Fibroblast of lung (primary cell): ENCODE measurements around the gene CCDC181. TPM values are rescaled to one million over a fixed set of nuclear protein-coding genes. Genes with fewer than 3 reads are reported as not detected.

ENCODE experiments used
- DNase-seq, 2 donors: peaks; one replicate each; pipeline versions ENCODE4 v3.0.0 to v3.0.0-alpha.2; 2010; ENCODE audit warnings: low read depth in 2 of 2
- H2AFZ ChIP-seq: 2 replicates; pipeline ENCODE4 v1.5.1; 2012; ENCODE audit warnings: low read length, control low read depth, inconsistent platforms
- H3K27ac ChIP-seq: 2 replicates; pipeline ENCODE4 v1.5.1; 2011; ENCODE audit warnings: low read length, control low read depth; ENCODE audit not compliant: insufficient read depth
- H3K27me3 ChIP-seq: 2 replicates; pipeline ENCODE4 v1.5.1; 2011; ENCODE audit warnings: mild to moderate bottlenecking, low read length; ENCODE audit not compliant: control insufficient read depth, insufficient read depth
- H3K36me3 ChIP-seq: 2 replicates; pipeline ENCODE4 v1.5.1; 2011; ENCODE audit warnings: low read length; ENCODE audit not compliant: control insufficient read depth, insufficient read depth
- H3K4me1 ChIP-seq: 2 replicates; pipeline ENCODE4 v1.5.1; 2011; ENCODE audit warnings: low read length; ENCODE audit not compliant: control insufficient read depth, insufficient read depth; ENCODE audit errors: extremely low read depth
- H3K4me2 ChIP-seq: 2 replicates; pipeline ENCODE4 v1.5.1; 2011; ENCODE audit warnings: low read length, control low read depth; ENCODE audit not compliant: insufficient read depth; ENCODE audit errors: extremely low read depth
- H3K4me3 ChIP-seq, 4 experiments: fragments of 200-600 bp in 1 of 4; sonication (generic) in 1 of 4; replicated peaks in 1 of 4; 2 replicates each; pipeline ENCODE4 v1.5.1; 2011 to 2016; ENCODE audit warnings: low read length in 4 of 4, low read depth in 3 of 4, mild to moderate bottlenecking in 3 of 4, control low read depth in 2 of 4, inconsistent platforms in 1 of 4, mixed read lengths in 1 of 4; ENCODE audit not compliant: insufficient read depth in 1 of 4; ENCODE audit errors: control extremely low read depth in 1 of 4
- H3K79me2 ChIP-seq: 2 replicates; pipeline ENCODE4 v1.5.1; 2012; ENCODE audit warnings: mild to moderate bottlenecking, low read length, inconsistent platforms; ENCODE audit not compliant: control insufficient read depth, insufficient read depth
- H3K9ac ChIP-seq: 2 replicates; pipeline ENCODE4 v1.5.1; 2011; ENCODE audit warnings: mild to moderate bottlenecking, low read length, control low read depth; ENCODE audit not compliant: insufficient read depth
- H3K9me3 ChIP-seq: 2 replicates; pipeline ENCODE4 v1.5.1; 2012; ENCODE audit warnings: low read depth, low read length; ENCODE audit not compliant: control insufficient read depth, insufficient read depth
- H4K20me1 ChIP-seq: 2 replicates; pipeline ENCODE4 v1.5.1; 2011; ENCODE audit warnings: low read length; ENCODE audit not compliant: control insufficient read depth, insufficient read depth; ENCODE audit errors: extremely low read depth
- EZH2 ChIP-seq: IDR thresholded peaks from 2 replicates; pipeline ENCODE4 v1.5.1; 2012; ENCODE audit warnings: low read length, control low read depth, mild to moderate bottlenecking; ENCODE audit errors: missing control alignments
- polyA plus RNA-seq, 2 donors: library from polyadenylated mRNA; depleted of rRNA in 1 of 2; stranded (reverse) in 1 of 2; unstranded in 1 of 2; fragments of >200 nt; gene quantifications; 2 replicates each; pipeline ENCODE4 v1.2.1, GENCODE V29; 2011 to 2012; ENCODE audit warnings: missing spikeins in 1 of 2
- total RNA-seq: library from RNA; depleted of rRNA; stranded (reverse); fragments of >200 nt; gene quantifications from 2 replicates; pipeline ENCODE4 v1.2.1, GENCODE V29; 2014
- TF ChIP-seq, protein P1 (sequence below), 2 donors: IDR thresholded peaks in 1 of 2; conservative IDR thresholded peaks in 1 of 2; 1 replicate in 1 of 2; 2 replicates in 1 of 2; pipeline ENCODE4 v1.5.1; 2011 to 2012; ENCODE audit warnings: low read length in 2 of 2, control low read depth in 1 of 2, inconsistent platforms in 1 of 2, low read depth in 1 of 2, mild to moderate bottlenecking in 1 of 2

Gene CCDC181
- total and polyA plus RNA-seq, 2 donors (not counting 1 experiment from before 2014, with no cell fraction given), result 0.40 to 0.66 TPM

DNA sequence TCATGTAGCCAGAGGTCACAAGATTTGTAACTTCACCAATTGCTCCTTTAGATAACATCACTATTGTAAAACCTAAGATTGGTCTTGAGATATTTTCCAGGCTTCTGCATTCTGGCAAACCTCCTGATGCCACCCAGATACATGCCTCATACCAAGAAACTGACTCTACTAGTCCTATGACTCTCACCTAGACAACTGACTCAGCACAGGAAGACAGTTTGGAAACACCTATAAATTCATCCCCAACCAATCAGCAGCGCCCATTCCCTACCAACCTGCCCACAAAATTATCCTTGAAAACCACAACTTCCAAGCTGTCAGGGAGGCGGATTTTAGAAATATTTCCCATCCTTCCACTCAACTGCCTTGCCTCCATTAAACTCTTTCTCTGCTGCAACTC, 62.3 kb downstream of the CCDC181 start:
- H3K4me2 ChIP-seq, result no peak overlapping the region

DNA sequence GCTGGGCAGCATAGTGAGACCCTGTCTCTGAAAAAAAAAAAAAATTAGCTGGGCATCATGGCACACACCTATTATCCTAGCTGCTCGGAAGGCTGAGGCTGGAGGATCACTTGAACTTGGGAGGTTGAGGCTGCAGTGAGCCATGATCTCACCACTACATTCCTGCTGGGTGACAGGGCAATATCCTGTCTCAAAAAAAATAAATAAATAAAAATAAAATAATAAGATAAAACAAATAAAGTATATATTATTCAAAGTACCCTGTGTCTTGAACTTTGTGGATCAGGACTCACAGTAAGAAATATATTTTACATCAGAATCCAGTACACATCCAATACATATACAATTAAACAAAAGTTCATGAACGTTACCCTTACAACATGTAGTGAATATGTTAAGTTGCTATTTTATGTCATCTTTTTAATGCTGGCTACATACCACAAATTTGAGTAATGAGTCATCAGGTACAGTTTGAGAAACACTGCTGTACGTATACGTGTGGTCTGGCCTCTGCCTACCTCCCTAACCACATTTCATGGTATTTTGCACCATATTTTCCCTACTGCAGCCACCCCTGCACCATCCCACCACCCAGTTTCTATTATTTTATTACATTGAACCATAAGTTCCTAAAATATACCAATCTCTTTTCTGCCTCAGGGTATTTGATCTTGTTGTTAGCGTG, 64.1 kb downstream of the CCDC181 start:
- peak overlapping the region; percentile 64 for H3K27ac ChIP-seq
- H3K9me3 ChIP-seq, result no peaks in the 10 kb centered on the region
- H4K20me1 ChIP-seq, result no peaks in the 10 kb centered on the region
- peak; percentile 86 to 97 for DNase-seq
- H3K27me3 ChIP-seq, result no peaks in the 10 kb centered on the region
- H2AFZ ChIP-seq, result peak overlapping the region; percentile 2
- H3K9ac ChIP-seq, result no peak overlapping the region
- TF ChIP-seq, protein P1, sequence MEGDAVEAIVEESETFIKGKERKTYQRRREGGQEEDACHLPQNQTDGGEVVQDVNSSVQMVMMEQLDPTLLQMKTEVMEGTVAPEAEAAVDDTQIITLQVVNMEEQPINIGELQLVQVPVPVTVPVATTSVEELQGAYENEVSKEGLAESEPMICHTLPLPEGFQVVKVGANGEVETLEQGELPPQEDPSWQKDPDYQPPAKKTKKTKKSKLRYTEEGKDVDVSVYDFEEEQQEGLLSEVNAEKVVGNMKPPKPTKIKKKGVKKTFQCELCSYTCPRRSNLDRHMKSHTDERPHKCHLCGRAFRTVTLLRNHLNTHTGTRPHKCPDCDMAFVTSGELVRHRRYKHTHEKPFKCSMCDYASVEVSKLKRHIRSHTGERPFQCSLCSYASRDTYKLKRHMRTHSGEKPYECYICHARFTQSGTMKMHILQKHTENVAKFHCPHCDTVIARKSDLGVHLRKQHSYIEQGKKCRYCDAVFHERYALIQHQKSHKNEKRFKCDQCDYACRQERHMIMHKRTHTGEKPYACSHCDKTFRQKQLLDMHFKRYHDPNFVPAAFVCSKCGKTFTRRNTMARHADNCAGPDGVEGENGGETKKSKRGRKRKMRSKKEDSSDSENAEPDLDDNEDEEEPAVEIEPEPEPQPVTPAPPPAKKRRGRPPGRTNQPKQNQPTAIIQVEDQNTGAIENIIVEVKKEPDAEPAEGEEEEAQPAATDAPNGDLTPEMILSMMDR (conservative IDR thresholded peaks at IDR 0.05 in 1 of 2, IDR thresholded peaks at IDR 0.05 in 1 of 2; ENCODE audit: low read depth in 1 of 2, low read length in 2 of 2), result no peak
- TF ChIP-seq EZH2, result no peak
- H3K4me1 ChIP-seq, result peaks cover 6% of the 10 kb centered on the region
- H3K4me2 ChIP-seq, result peak overlapping the region; percentile 65
- no peaks in the 10 kb centered on the region for H3K36me3 ChIP-seq
- no peak overlapping the region for H3K4me3 ChIP-seq
- H3K79me2 ChIP-seq, result peaks cover 7% of the 10 kb centered on the region

More for the DNA sequence above, 62.3 kb downstream of the CCDC181 start:
- TF ChIP-seq, protein P1 (conservative IDR thresholded peaks at IDR 0.05 in 1 of 2, IDR thresholded peaks at IDR 0.05 in 1 of 2; ENCODE audit: low read depth in 1 of 2, low read length in 2 of 2), result no peak
- Histone ChIP-seq H3K9me3 (no peaks in the 10 kb centered on the region), H3K27me3 (no peaks in the 10 kb centered on the region), H3K79me2 (peaks cover 25% of the 10 kb centered on the region), H3K27ac (no peak overlapping the region), H3K36me3 (peaks cover 3% of the 10 kb centered on the region), H4K20me1 (no peaks in the 10 kb centered on the region), H3K4me1 (peaks cover 6% of the 10 kb centered on the region), H3K9ac (no peak overlapping the region), H2AFZ (no peak overlapping the region), H3K4me3 (no peak overlapping the region)
- peak in 1 of 2 donors; percentile 25 for DNase-seq

DNA sequence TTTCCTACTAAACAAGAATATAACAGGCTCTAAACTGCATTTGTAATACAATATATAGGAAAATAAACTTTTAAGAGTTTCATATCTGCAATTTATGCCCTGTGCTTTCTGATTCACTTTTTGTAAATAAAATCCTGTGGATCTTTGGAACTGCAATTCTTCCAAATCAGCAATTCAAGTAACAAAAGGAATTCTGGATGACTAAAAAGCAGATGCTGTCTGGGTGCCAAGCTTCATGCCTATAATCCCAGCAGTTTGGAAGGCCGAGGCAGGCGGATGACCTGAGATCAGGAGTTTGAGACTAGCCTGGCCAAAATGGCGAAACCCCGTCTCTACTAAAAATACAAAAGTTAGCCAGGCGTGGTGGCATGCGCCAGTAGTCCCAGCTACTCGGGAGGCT, 66.0 kb downstream of the CCDC181 start:
- H3K27me3 ChIP-seq, result no peaks in the 10 kb centered on the region
- no peak overlapping the region for H3K4me3 ChIP-seq
- H2AFZ ChIP-seq, result no peak overlapping the region
- no peak overlapping the region for H3K4me2 ChIP-seq
- no peaks in the 10 kb centered on the region for H3K9me3 ChIP-seq
- H3K27ac ChIP-seq, result no peak overlapping the region
- TF ChIP-seq, protein P1 (conservative IDR thresholded peaks at IDR 0.05 in 1 of 2, IDR thresholded peaks at IDR 0.05 in 1 of 2; ENCODE audit: low read depth in 1 of 2, low read length in 2 of 2), result no peak
- TF ChIP-seq EZH2, result no peak
- H4K20me1 ChIP-seq, result no peaks in the 10 kb centered on the region
- H3K79me2 ChIP-seq, result peaks cover 2% of the 10 kb centered on the region
- peak; percentile 26 to 71 for DNase-seq
- H3K36me3 ChIP-seq, result no peaks in the 10 kb centered on the region
- peaks cover 4% of the 10 kb centered on the region for H3K4me1 ChIP-seq
- no peak overlapping the region for H3K9ac ChIP-seq
